Measurements from ENCODE around the gene CDH15. TPM values are rescaled to one million over a fixed set of nuclear protein-coding genes. Genes with fewer than 3 reads are reported as not detected.
A peak's percentile ranks its signal among the peaks of the same experiment; 100 is the strongest.

The CDH15 gene
- total and polyA plus RNA-seq, 9 of the 15 experiments (the other 6 are each of a cell fraction or from before 2014, with no cell fraction given) = 0.07 to 0.18 TPM; not detected in 7

GRCh38 chr16:89168381-89169189, 3.0 kb upstream of the CDH15 start (continued):
- peak; percentile 52; the same call in 1 of the 2 replicates for TF ChIP-seq TFAP4 (CRISPR knock-in tag; IDR thresholded peaks at IDR 0.05; ENCODE audit: borderline replicate concordance)
- peak in 2 of 3 experiments; percentile 30 to 38; a peak in 2 of 6 replicates for TF ChIP-seq CTCF (IDR thresholded peaks at IDR 0.05 in 2 of 3, conservative IDR thresholded peaks at IDR 0.05 in 1 of 3; ENCODE audit: insufficient read depth in 2 of 3, low read depth in 1 of 3, low read length in 3 of 3)

GRCh38 chr16:89169778-89170177, 1.8 kb upstream of the CDH15 start:
- in situ Hi-C loops (cut with MboI) = loop anchor here (5.0 kb wide), 1 partner anchor 357 kb away; the partner anchor contains the start of gene APRT
- Histone ChIP-seq H3K4me2 (ENCODE audit: insufficient read depth, low read length) (no peak overlapping the region), H3K4me3 (no peak overlapping the region), H2AFZ (ENCODE audit: low read depth, low read length) (no peak overlapping the region), H3K27me3 (ENCODE audit: control insufficient read depth in 2 of 2, insufficient read depth in 2 of 2, low read length in 2 of 2) (peaks cover 0 to 18% of the 10 kb centered on the region in 2 experiments; a peak in 2 of 5 replicates), H3K9ac (ENCODE audit: insufficient read depth in 1 of 2, low read depth in 2 of 2, low read length in 2 of 2) (no peak overlapping the region), H3K9me3 (replicated peaks; ENCODE audit: control insufficient read depth, insufficient read depth, low read depth, low read length) (no peaks in the 10 kb centered on the region), H4K20me1 (replicated peaks; ENCODE audit: control insufficient read depth, insufficient read depth, low read length) (peaks cover 3% of the 10 kb centered on the region; the same call in 1 of the 2 replicates), H3K36me3 (ENCODE audit: control insufficient read depth, insufficient read depth, low read length) (no peaks in the 10 kb centered on the region), H3K79me2 (ENCODE audit: control insufficient read depth, insufficient read depth, low read length) (no peaks in the 10 kb centered on the region), H3K9me1 (ENCODE audit: control insufficient read depth, insufficient read depth, low read length) (no peaks in the 10 kb centered on the region), H3K27ac (ENCODE audit: extremely low read depth, low read depth, low read length) (no peak overlapping the region), H3K4me1 (replicated peaks in 1 of 2; ENCODE audit: control insufficient read depth in 2 of 2, insufficient read depth in 2 of 2, low read length in 2 of 2) (peaks cover 18 to 93% of the 10 kb centered on the region in 2 experiments)
- intact Hi-C loops (cut with micrococcal nuclease) = loop anchor here (2.0 to 10.0 kb wide), 3 partner anchors 47 to 357 kb away; partner anchors contain the start of genes CBFA2T3 and ZNF778
- WGBS (ENCODE audit: insufficient coverage, low coverage, missing lambda C conversion rate) = 27% methylated on average over 13 of the region's 14 CpGs
- FAIRE-seq (no peak), DNase-seq (ENCODE audit: extremely low read depth in 1 of 4, low spot score in 3 of 4) (no peak), ATAC-seq (no peak)
- TF ChIP-seq BCOR (IDR thresholded peaks at IDR 0.05) (no peak), HMG20B (CRISPR knock-in tag; IDR thresholded peaks at IDR 0.05) (no peak), ZNF407 (IDR thresholded peaks at IDR 0.05; ENCODE audit: low read depth) (no peak)
- CTCF ChIA-PET (ENCODE audit: low intra/inter-chr PET ratio) = interaction anchor here (0.6 to 0.7 kb wide), 2 partner anchors 357 to 715 kb away, joined by 3 to 4 read pairs; no protein-coding TSS in a partner anchor
- no TSS peak for BruUV-seq (replicated peaks)
- POLR2A ChIA-PET = interaction anchor here (0.6 to 0.8 kb wide), 2 partner anchors 150 to 390 kb away, joined by 3 read pairs; no protein-coding TSS in a partner anchor

Data from K562 (cell line).